ENCODE results near the gene PRKN.
"Not testable (repeated sequence)": the region's sequence is repeated elsewhere in the genome, so short reads cannot be mapped to it uniquely, and the experiment has no call there.

Gene PRKN

DNA sequence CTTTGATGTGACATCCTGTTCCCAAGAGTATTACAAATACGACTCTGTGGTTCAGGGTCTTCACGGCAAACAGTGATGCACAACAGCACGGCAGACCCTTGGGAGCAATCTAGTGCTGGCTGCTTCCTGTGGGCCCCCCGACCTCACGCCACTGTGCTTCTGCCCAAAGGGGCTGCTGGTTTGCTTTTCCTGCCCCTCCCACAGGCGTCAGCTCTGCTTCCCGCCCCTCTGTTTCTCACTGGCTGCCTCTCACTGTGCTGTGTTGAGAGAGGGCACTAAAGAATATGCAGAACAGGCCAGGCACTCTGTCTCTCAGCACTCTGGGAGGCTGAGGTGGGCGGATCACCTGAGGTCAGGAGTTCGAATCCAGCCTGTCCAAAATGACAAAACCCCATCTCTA is 899.2 kb downstream of the PRKN start:
- no peaks in the 10 kb centered on the region for H3K27me3 ChIP-seq (ENCODE audit: control insufficient read depth in 1 of 2, insufficient read depth in 2 of 2, low read length in 2 of 2)
- H3K36me3 ChIP-seq (ENCODE audit: control insufficient read depth in 2 of 2, insufficient read depth in 2 of 2, low read length in 2 of 2): no peaks in the 10 kb centered on the region
- no peaks in the 10 kb centered on the region for H3K9me3 ChIP-seq (ENCODE audit: control insufficient read depth in 2 of 2, low read length in 2 of 2)
- no peak overlapping the region for H3K4me3 ChIP-seq (ENCODE audit: low read length in 2 of 2)
- no peak overlapping the region for H3K27ac ChIP-seq (ENCODE audit: low read length)
- no peak overlapping the region for H3K9ac ChIP-seq (ENCODE audit: low read length in 2 of 2)
- no peaks in the 10 kb centered on the region for H3K4me1 ChIP-seq (ENCODE audit: control insufficient read depth, insufficient read depth, low read length)

DNA sequence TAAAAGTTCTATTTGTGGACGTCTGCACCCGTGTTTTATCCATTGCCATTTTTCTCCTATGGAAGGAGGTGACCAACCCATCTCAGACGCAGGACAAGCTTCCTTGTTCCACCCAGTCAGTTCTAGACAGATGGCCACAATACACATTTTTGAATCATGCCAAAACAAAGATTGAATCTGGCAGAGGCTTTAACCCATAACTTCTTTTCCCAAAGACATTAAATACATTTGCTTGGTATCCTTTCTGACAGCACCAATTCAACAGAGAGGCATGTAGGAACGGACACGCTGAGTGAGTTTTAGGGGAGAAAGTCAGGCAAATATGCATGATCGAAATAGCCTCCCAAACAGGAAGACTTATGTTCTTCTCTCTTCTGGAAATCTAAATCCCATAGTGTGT is 901.1 kb downstream of the PRKN start:
- no peaks in the 10 kb centered on the region for H3K36me3 ChIP-seq (ENCODE audit: control insufficient read depth in 2 of 2, insufficient read depth in 2 of 2, low read length in 2 of 2)
- H3K9me3 ChIP-seq (ENCODE audit: control insufficient read depth in 2 of 2, low read length in 2 of 2): no peaks in the 10 kb centered on the region
- no peak overlapping the region for H3K27ac ChIP-seq (ENCODE audit: low read length)
- H3K4me3 ChIP-seq (ENCODE audit: low read length in 2 of 2): no peak overlapping the region
- no peak overlapping the region for H3K9ac ChIP-seq (ENCODE audit: low read length in 2 of 2)
- no peaks in the 10 kb centered on the region for H3K27me3 ChIP-seq (ENCODE audit: control insufficient read depth in 1 of 2, insufficient read depth in 2 of 2, low read length in 2 of 2)
- H3K4me1 ChIP-seq (ENCODE audit: control insufficient read depth, insufficient read depth, low read length): no peaks in the 10 kb centered on the region

DNA sequence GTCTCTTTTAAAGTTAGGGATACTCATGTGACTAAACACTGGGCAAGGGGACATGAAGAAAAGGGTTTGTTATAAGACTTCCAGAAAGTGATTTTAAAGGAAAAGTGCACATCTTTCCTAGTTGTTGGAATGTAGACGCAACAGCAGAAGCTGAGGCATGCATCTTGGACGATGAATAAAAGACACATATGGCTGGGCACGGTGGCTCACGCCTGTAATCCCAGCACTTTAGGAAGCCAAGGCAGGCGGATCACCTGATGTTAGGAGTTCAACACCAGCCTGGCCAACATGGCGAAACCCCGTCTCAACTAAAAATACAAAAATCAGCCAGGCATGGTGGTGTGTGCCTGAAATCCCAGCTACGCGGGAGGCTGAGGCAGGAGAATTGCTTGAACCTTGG is 905.4 kb downstream of the PRKN start:
- H3K27me3 ChIP-seq (ENCODE audit: control insufficient read depth in 1 of 2, insufficient read depth in 2 of 2, low read length in 2 of 2); H3K27ac ChIP-seq (ENCODE audit: low read length); H3K9ac ChIP-seq (ENCODE audit: low read length in 2 of 2); H3K4me3 ChIP-seq (ENCODE audit: low read length in 2 of 2); H3K4me1 ChIP-seq (ENCODE audit: control insufficient read depth, insufficient read depth, low read length); H3K36me3 ChIP-seq (ENCODE audit: control insufficient read depth in 2 of 2, insufficient read depth in 2 of 2, low read length in 2 of 2); H3K9me3 ChIP-seq (ENCODE audit: control insufficient read depth in 2 of 2, low read length in 2 of 2): not testable (repeated sequence)

DNA sequence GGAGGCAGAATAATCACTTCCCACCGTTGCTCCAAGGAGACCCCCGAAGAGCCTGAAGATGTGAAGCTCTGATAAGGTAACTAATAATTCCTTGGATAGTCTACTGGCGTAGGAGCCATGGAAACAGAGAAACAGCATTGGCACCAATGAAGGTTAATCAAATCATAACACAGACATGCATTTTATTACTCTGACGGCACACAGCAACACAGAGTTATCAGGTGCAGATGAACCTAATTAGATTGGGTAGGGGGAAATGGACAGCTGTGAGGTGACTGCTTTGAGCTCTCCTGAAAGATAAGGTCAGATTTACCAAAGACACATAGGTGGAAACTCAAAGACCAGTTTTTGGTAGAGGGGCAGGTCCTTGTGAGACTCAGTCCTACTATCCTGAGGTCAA is 909.7 kb downstream of the PRKN start:
- Histone ChIP-seq H3K27me3 (ENCODE audit: control insufficient read depth in 1 of 2, insufficient read depth in 2 of 2, low read length in 2 of 2) (no peaks in the 10 kb centered on the region), H3K4me1 (ENCODE audit: control insufficient read depth, insufficient read depth, low read length) (no peaks in the 10 kb centered on the region), H3K4me3 (ENCODE audit: low read length in 2 of 2) (no peak overlapping the region), H3K9me3 (ENCODE audit: control insufficient read depth in 2 of 2, low read length in 2 of 2) (peaks cover 0 to 3% of the 10 kb centered on the region in 2 donors), H3K9ac (ENCODE audit: low read length in 2 of 2) (no peak overlapping the region), H3K36me3 (ENCODE audit: control insufficient read depth in 2 of 2, insufficient read depth in 2 of 2, low read length in 2 of 2) (no peaks in the 10 kb centered on the region), H3K27ac (ENCODE audit: low read length) (no peak overlapping the region)

DNA sequence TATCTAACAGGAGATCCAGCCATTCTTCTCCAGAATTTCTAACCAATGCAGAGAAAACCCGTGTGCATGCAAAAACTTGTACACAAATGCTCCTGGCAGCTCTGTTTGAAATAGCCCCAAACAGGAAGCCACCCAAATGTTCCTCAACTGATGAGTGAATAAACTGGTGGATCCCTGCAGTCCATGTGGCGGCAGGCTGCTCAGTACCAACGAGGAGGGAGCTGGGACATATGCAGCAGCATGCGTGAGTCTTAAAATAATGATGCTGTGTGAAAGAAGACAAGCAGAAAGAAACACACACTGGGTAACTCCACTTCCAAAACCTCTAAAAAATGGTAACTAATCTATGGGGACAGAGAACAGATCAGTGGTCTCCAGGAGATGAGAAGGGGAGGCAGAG is 911.6 kb downstream of the PRKN start:
- no peak overlapping the region for H3K27ac ChIP-seq (ENCODE audit: low read length)

DNA sequence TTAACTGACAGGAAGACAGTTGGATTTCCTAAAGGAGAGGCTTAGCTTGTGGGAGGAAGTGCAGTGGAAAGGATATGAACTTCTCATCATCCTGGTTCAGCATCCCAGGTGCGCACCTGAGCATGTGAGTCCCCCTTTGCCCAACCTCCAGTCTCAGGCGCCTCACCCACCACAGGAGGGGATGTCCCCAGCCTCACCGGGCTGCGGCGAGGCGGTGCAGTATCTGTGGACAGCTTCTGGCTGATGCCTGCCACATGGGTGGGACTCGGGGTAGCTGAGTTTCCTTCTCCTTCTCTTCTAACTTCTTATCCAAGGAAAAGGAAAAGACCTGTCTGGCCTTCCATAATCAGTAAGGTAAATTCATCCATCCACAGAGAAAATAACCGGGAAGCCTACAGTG is 914.4 kb downstream of the PRKN start:
- no peak overlapping the region for H3K4me3 ChIP-seq (ENCODE audit: low read length in 2 of 2)
- no peaks in the 10 kb centered on the region for H3K4me1 ChIP-seq (ENCODE audit: control insufficient read depth, insufficient read depth, low read length)
- no peaks in the 10 kb centered on the region for H3K36me3 ChIP-seq (ENCODE audit: control insufficient read depth in 2 of 2, insufficient read depth in 2 of 2, low read length in 2 of 2)
- H3K27ac ChIP-seq (ENCODE audit: low read length): no peak overlapping the region
- peaks cover 0 to 4% of the 10 kb centered on the region in 2 donors for H3K9me3 ChIP-seq (ENCODE audit: control insufficient read depth in 2 of 2, low read length in 2 of 2)
- no peaks in the 10 kb centered on the region for H3K27me3 ChIP-seq (ENCODE audit: control insufficient read depth in 1 of 2, insufficient read depth in 2 of 2, low read length in 2 of 2)
- H3K9ac ChIP-seq (ENCODE audit: low read length in 2 of 2): no peak overlapping the region

More for the DNA sequence above, 911.6 kb downstream of the PRKN start:
- no peaks in the 10 kb centered on the region for H3K27me3 ChIP-seq (ENCODE audit: control insufficient read depth in 1 of 2, insufficient read depth in 2 of 2, low read length in 2 of 2)
- peaks cover 0 to 4% of the 10 kb centered on the region in 2 donors for H3K9me3 ChIP-seq (ENCODE audit: control insufficient read depth in 2 of 2, low read length in 2 of 2)
- H3K4me3 ChIP-seq (ENCODE audit: low read length in 2 of 2): no peak overlapping the region
- H3K36me3 ChIP-seq (ENCODE audit: control insufficient read depth in 2 of 2, insufficient read depth in 2 of 2, low read length in 2 of 2): no peaks in the 10 kb centered on the region
- H3K4me1 ChIP-seq (ENCODE audit: control insufficient read depth, insufficient read depth, low read length): no peaks in the 10 kb centered on the region
- no peak overlapping the region for H3K9ac ChIP-seq (ENCODE audit: low read length in 2 of 2)

DNA sequence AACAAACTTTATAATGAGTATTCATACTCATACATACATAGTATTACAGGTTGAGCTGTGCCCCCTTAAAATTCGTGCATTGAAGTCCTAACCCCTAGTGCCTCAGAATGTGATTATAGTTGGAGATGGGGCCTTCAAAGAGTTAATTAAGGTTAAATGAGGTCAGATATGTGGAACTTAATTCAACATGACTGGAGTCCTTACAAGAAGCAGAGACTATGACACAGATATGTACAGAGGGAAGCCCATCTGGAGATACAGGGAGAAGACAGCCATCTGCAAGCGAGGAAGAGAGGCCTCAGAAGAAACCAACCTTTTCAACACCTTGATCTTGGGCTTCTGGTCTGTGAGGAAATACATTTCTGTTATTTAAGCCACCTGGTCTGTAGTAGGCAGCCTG is 917.6 kb downstream of the PRKN start:
- H3K4me1 ChIP-seq (ENCODE audit: control insufficient read depth, insufficient read depth, low read length): no peaks in the 10 kb centered on the region
- no peak overlapping the region for H3K27ac ChIP-seq (ENCODE audit: low read length)
- H3K4me3 ChIP-seq (ENCODE audit: low read length in 2 of 2): no peak overlapping the region
- H3K36me3 ChIP-seq (ENCODE audit: control insufficient read depth in 2 of 2, insufficient read depth in 2 of 2, low read length in 2 of 2): no peaks in the 10 kb centered on the region
- peaks cover 0 to 4% of the 10 kb centered on the region in 2 donors for H3K9me3 ChIP-seq (ENCODE audit: control insufficient read depth in 2 of 2, low read length in 2 of 2)
- no peaks in the 10 kb centered on the region for H3K27me3 ChIP-seq (ENCODE audit: control insufficient read depth in 1 of 2, insufficient read depth in 2 of 2, low read length in 2 of 2)
- H3K9ac ChIP-seq (ENCODE audit: low read length in 2 of 2): no peak overlapping the region

DNA sequence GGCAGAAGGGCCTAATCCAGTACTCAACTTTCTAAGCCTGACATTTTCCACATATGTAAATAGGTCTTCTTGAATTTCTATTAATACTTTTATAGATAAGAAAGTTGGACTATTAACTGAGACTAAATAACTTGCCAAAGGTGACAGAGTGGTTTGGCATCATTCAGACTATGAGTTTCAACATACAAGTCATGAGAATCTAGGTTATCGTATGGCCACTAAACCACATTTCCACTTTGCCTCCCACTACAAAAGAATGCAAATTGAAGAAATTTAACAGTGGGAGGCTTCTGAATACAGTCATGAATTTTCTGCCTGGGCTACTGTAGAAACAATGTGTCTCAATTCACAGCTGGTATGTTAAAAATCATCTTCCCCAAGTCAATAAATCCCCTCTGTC is 922.7 kb downstream of the PRKN start:
- no peaks in the 10 kb centered on the region for H3K36me3 ChIP-seq (ENCODE audit: control insufficient read depth in 2 of 2, insufficient read depth in 2 of 2, low read length in 2 of 2)
- no peaks in the 10 kb centered on the region for H3K9me3 ChIP-seq (ENCODE audit: control insufficient read depth in 2 of 2, low read length in 2 of 2)
- H3K27ac ChIP-seq (ENCODE audit: low read length): no peak overlapping the region
- no peaks in the 10 kb centered on the region for H3K27me3 ChIP-seq (ENCODE audit: control insufficient read depth in 1 of 2, insufficient read depth in 2 of 2, low read length in 2 of 2)
- H3K9ac ChIP-seq (ENCODE audit: low read length in 2 of 2): no peak overlapping the region
- no peak overlapping the region for H3K4me3 ChIP-seq (ENCODE audit: low read length in 2 of 2)
- H3K4me1 ChIP-seq (ENCODE audit: control insufficient read depth, insufficient read depth, low read length): no peaks in the 10 kb centered on the region

DNA sequence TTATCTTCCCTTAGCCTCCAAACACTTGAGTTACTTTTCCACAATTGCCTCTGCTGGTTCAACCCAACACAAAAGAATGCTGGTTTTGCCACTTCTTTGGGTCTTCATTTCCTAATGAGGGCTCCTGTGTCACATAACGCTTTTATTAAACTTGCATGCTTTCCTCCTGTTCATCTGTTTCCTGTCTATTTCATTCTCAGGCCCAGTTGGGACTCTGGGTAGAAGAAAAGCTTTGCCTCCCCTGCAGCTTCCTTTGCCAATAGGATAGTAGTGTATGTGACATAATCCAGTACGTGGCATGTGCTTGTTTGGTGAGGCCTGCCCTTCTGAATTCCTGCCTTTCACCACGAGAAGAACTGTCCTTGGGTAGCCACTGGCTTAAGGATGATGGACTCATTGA is 924.4 kb downstream of the PRKN start:
- no peaks in the 10 kb centered on the region for H3K27me3 ChIP-seq (ENCODE audit: control insufficient read depth in 1 of 2, insufficient read depth in 2 of 2, low read length in 2 of 2)
- H3K4me1 ChIP-seq (ENCODE audit: control insufficient read depth, insufficient read depth, low read length): no peaks in the 10 kb centered on the region
- no peaks in the 10 kb centered on the region for H3K9me3 ChIP-seq (ENCODE audit: control insufficient read depth in 2 of 2, low read length in 2 of 2)
- no peaks in the 10 kb centered on the region for H3K36me3 ChIP-seq (ENCODE audit: control insufficient read depth in 2 of 2, insufficient read depth in 2 of 2, low read length in 2 of 2)
- no peak overlapping the region for H3K9ac ChIP-seq (ENCODE audit: low read length in 2 of 2)
- H3K4me3 ChIP-seq (ENCODE audit: low read length in 2 of 2): no peak overlapping the region
- no peak overlapping the region for H3K27ac ChIP-seq (ENCODE audit: low read length)

DNA sequence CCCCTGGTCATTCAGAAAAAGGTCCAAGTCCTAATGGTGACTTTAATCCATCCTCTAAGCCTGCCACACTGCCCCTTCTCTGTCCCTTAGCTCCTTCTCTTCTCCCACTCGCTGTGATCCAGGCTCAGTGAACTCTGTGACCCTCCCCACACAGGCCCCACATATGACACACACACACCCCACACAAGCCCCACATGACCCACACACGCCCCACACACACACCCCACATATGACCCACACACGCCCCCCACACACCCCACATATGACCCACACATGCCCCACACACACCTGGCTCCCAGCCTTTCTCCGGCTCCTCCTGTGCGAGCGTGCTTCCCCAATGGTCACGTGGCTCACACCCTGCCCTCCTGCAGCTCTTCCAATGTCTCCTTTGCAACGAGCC is 925.3 kb downstream of the PRKN start:
- no peak overlapping the region for H3K4me3 ChIP-seq (ENCODE audit: low read length in 2 of 2)
- no peaks in the 10 kb centered on the region for H3K27me3 ChIP-seq (ENCODE audit: control insufficient read depth in 1 of 2, insufficient read depth in 2 of 2, low read length in 2 of 2)
- H3K4me1 ChIP-seq (ENCODE audit: control insufficient read depth, insufficient read depth, low read length): no peaks in the 10 kb centered on the region
- no peak overlapping the region for H3K9ac ChIP-seq (ENCODE audit: low read length in 2 of 2)
- H3K36me3 ChIP-seq (ENCODE audit: control insufficient read depth in 2 of 2, insufficient read depth in 2 of 2, low read length in 2 of 2): no peaks in the 10 kb centered on the region
- H3K27ac ChIP-seq (ENCODE audit: low read length): no peak overlapping the region
- H3K9me3 ChIP-seq (ENCODE audit: control insufficient read depth in 2 of 2, low read length in 2 of 2): no peaks in the 10 kb centered on the region

DNA sequence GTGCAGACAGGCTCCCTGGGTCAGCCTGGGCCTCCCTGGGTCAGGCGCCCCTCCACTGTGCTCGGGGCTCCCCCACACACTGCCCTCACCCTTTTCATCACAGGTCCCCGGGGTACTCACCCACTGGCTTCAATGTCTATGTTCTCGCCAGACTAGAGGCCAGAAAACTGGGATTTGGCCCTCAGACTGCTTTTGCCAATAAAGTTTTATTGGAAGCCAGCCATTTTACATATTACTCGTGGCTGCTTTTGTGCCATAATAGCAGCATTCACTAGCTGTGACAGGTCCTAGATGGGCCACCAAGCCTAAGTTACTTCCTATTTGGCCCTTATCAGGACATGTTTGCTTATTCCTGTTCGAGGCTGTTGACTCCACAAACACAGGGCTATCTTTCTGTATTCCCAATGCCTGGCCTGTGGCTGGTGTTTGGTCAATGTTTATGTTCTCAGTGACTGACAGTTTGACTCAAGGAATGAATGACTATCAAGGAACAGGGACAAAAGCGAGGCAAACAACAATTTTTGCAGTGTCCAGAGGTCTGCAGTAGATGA is 928.6 kb downstream of the PRKN start:
- Histone ChIP-seq H3K4me1 (ENCODE audit: control insufficient read depth, insufficient read depth, low read length) (no peaks in the 10 kb centered on the region), H3K9ac (ENCODE audit: low read length in 2 of 2) (no peak overlapping the region), H3K27me3 (ENCODE audit: control insufficient read depth in 1 of 2, insufficient read depth in 2 of 2, low read length in 2 of 2) (no peaks in the 10 kb centered on the region), H3K36me3 (ENCODE audit: control insufficient read depth in 2 of 2, insufficient read depth in 2 of 2, low read length in 2 of 2) (no peaks in the 10 kb centered on the region), H3K9me3 (ENCODE audit: control insufficient read depth in 2 of 2, low read length in 2 of 2) (no peaks in the 10 kb centered on the region), H3K4me3 (ENCODE audit: low read length in 2 of 2) (no peak overlapping the region), H3K27ac (ENCODE audit: low read length) (no peak overlapping the region)
